IMR-90 (cell line): Measurements from ENCODE around the gene PINLYP. TPM values are rescaled to one million over a fixed set of nuclear protein-coding genes. Genes with fewer than 3 reads are reported as not detected.

Experiments
- ATAC-seq: fragments of 200-7000 bp; cut with Tn5 transposase; 2 replicates; pipeline ENCODE4 v1.9.1; 2020; ENCODE audit warnings: low read depth, mild to moderate bottlenecking, moderate library complexity
- BruUV-seq: library from RNA; stranded (reverse); fragments of 400-500 nt; replicated peaks from 2 replicates; lab custom pipeline; 2021; lab: Mats Ljungman, UMichigan
- CTCF ChIA-PET: fragments of 300-600 bp; formaldehyde crosslinking; extraction: SDS; loops from one replicate; lab custom pipeline; 2021; ENCODE audit warnings: antibody characterized with exemption; lab: Yijun Ruan, JAX
- POLR2A ChIA-PET: fragments of 300-600 bp; sonication (Branson Sonifier 250); formaldehyde crosslinking; loops from one replicate; lab custom pipeline; 2022; ENCODE audit warnings: antibody characterized with exemption; ENCODE audit not compliant: unreplicated experiment; lab: Charles Lee
- DNase-seq: peaks from one replicate; pipeline ENCODE4 v3.0.0; 2013
- H2AFZ ChIP-seq: replicated peaks from 2 replicates; pipeline ENCODE3; 2013; ENCODE audit warnings: low read length, mild to moderate bottlenecking; ENCODE audit not compliant: poor library complexity
- H2AK5ac ChIP-seq: 2 replicates; pipeline ENCODE4 v1.6.1; 2013; ENCODE audit warnings: low read depth, low read length, inconsistent platforms
- H2AK9ac ChIP-seq: replicated peaks from 2 replicates; pipeline ENCODE3; 2013; ENCODE audit warnings: mild to moderate bottlenecking, low read depth, low read length, moderate library complexity; ENCODE audit not compliant: poor library complexity
- H2BK120ac ChIP-seq: 2 replicates; pipeline ENCODE4 v1.6.1; 2013; ENCODE audit warnings: low read depth, low read length, inconsistent platforms
- H2BK15ac ChIP-seq: 3 replicates; pipeline ENCODE4 v1.6.1; 2013; ENCODE audit warnings: low read depth, low read length, inconsistent platforms
- H2BK20ac ChIP-seq: 2 replicates; pipeline ENCODE4 v1.6.1; 2013; ENCODE audit warnings: low read depth, mild to moderate bottlenecking, inconsistent platforms, low read length, moderate library complexity
- H2BK5ac ChIP-seq: 2 replicates; pipeline ENCODE4 v1.6.1; 2013; ENCODE audit warnings: mild to moderate bottlenecking, low read depth, low read length, inconsistent platforms; ENCODE audit not compliant: poor library complexity, severe bottlenecking
- H3K14ac ChIP-seq: replicated peaks from 2 replicates; pipeline ENCODE4 v1.6.1; 2013; ENCODE audit warnings: low read depth, low read length, inconsistent platforms
- H3K18ac ChIP-seq: 2 replicates; pipeline ENCODE4 v1.6.1; 2013; ENCODE audit warnings: low read depth, low read length, control low read depth
- H3K23ac ChIP-seq: 2 replicates; pipeline ENCODE4 v1.6.1; 2013; ENCODE audit warnings: low read depth, low read length, inconsistent platforms
- H3K27ac ChIP-seq: 2 replicates; pipeline ENCODE4 v1.5.1; 2013; ENCODE audit warnings: mild to moderate bottlenecking, control low read depth, low read length; ENCODE audit not compliant: insufficient read depth
- H3K27me3 ChIP-seq: 2 replicates; pipeline ENCODE4 v1.6.1; 2013; ENCODE audit warnings: low read length; ENCODE audit not compliant: control insufficient read depth, insufficient read depth
- H3K36me3 ChIP-seq: 2 replicates; pipeline ENCODE4 v1.6.1; 2013; ENCODE audit warnings: low read length, mixed read lengths; ENCODE audit not compliant: control insufficient read depth, insufficient read depth
- H3K4ac ChIP-seq: 2 replicates; pipeline ENCODE4 v1.6.1; 2013; ENCODE audit warnings: low read depth, low read length, inconsistent platforms
- H3K4me1 ChIP-seq: 2 replicates; pipeline ENCODE4 v1.6.1; 2013; ENCODE audit warnings: low read length, mixed read lengths; ENCODE audit not compliant: control insufficient read depth, insufficient read depth
- H3K4me2 ChIP-seq: 2 replicates; pipeline ENCODE4 v1.6.1; 2013; ENCODE audit warnings: low read depth, mild to moderate bottlenecking, control low read depth, low read length, moderate library complexity
- H3K4me3 ChIP-seq: 2 replicates; pipeline ENCODE4 v1.5.1; 2013; ENCODE audit warnings: low read depth, mild to moderate bottlenecking, control low read depth, low read length, moderate library complexity; ENCODE audit not compliant: insufficient read depth
- H3K56ac ChIP-seq: 2 replicates; pipeline ENCODE4 v1.6.1; 2013; ENCODE audit warnings: low read length, inconsistent platforms; ENCODE audit not compliant: insufficient read depth; ENCODE audit errors: extremely low read depth
- H3K79me1 ChIP-seq, 2 experiments: 2 replicates each; pipeline ENCODE4 v1.6.1; 2013; ENCODE audit warnings: low read length in 2 of 2, inconsistent platforms in 1 of 2, low read depth in 1 of 2
- H3K9ac ChIP-seq: 2 replicates; pipeline ENCODE4 v1.6.1; 2013; ENCODE audit warnings: low read depth, low read length, control low read depth
- H3K9me1 ChIP-seq: 2 replicates; pipeline ENCODE4 v1.6.1; 2013; ENCODE audit warnings: low read length, inconsistent platforms; ENCODE audit not compliant: insufficient read depth
- H3K9me3 ChIP-seq: 2 replicates; pipeline ENCODE4 v1.6.1; 2013; ENCODE audit warnings: low read length; ENCODE audit not compliant: control insufficient read depth, insufficient read depth
- H4K20me1 ChIP-seq: 2 replicates; pipeline ENCODE4 v1.6.1; 2013; ENCODE audit warnings: low read length, inconsistent platforms; ENCODE audit not compliant: insufficient read depth
- H4K5ac ChIP-seq: 2 replicates; pipeline ENCODE4 v1.6.1; 2013; ENCODE audit warnings: mild to moderate bottlenecking, low read depth, low read length, control low read depth
- H4K8ac ChIP-seq, 2 experiments: 2 replicates each; pipeline ENCODE4 v1.6.1; 2013; ENCODE audit warnings: low read depth in 2 of 2, low read length in 2 of 2, control low read depth in 1 of 2, inconsistent platforms in 1 of 2
- H4K91ac ChIP-seq: 2 replicates; pipeline ENCODE4 v1.6.1; 2013; ENCODE audit warnings: low read depth, low read length, inconsistent platforms; ENCODE audit not compliant: insufficient read depth
- CEBPB ChIP-seq: IDR thresholded peaks from 2 replicates; pipeline ENCODE4 v1.6.1; 2012; ENCODE audit warnings: low read depth, low read length, improper control_type of control experiment
- MAZ ChIP-seq: IDR thresholded peaks from 2 replicates; pipeline ENCODE4 v1.6.1; 2012; ENCODE audit warnings: low read depth, mild to moderate bottlenecking, low read length, improper control_type of control experiment, moderate library complexity, borderline replicate concordance
- WGBS, 2 experiments: methylation state at CpG; one replicate each; pipeline versions ENCODE4 v1.1.5 to v1.1.7; 2013; ENCODE audit warnings: missing lambda C conversion rate in 2 of 2; ENCODE audit not compliant: insufficient read length in 1 of 2; ENCODE audit errors: extremely low coverage in 2 of 2; 5-methylcytosine and 5-hydroxymethylcytosine counted together
- dilution Hi-C: fragments of 300-500 bp; cut with HindIII; formaldehyde crosslinking; loops from one replicate; pipeline ENCODE4 v1.14.3; 2018; ENCODE audit warnings: low sequenced_read_pairs; ENCODE audit not compliant: unreplicated experiment
- in situ Hi-C: fragments of 300-500 bp; cut with MboI; formaldehyde crosslinking; loops from 3 replicates; pipeline ENCODE4 v1.14.3; 2019; ENCODE audit warnings: low sequenced_read_pairs, inconsistent platforms, mixed read lengths
- intact Hi-C: fragments of 100-400 bp; cut with micrococcal nuclease; formaldehyde crosslinking; loops from 2 replicates; pipeline ENCODE4 v1.10.0; 2022
- polyA plus RNA-seq, 3 experiments: library from polyadenylated mRNA; depleted of rRNA; stranded (reverse); fragments of >200 nt; gene quantifications; 2 replicates each; pipeline ENCODE4 v1.2.3, GENCODE V29; 2012; ENCODE audit warnings: low replicate concordance in 1 of 3
- total RNA-seq: library from RNA; depleted of rRNA; stranded (reverse); fragments of >200 nt; gene quantifications from 2 replicates; pipeline ENCODE4 v1.2.3, GENCODE V29; 2012

PINLYP gene
- total and polyA plus RNA-seq, 2 of the 4 experiments (the other 2 are of a cell fraction) = 0.54 to 1.4 TPM

DNA sequence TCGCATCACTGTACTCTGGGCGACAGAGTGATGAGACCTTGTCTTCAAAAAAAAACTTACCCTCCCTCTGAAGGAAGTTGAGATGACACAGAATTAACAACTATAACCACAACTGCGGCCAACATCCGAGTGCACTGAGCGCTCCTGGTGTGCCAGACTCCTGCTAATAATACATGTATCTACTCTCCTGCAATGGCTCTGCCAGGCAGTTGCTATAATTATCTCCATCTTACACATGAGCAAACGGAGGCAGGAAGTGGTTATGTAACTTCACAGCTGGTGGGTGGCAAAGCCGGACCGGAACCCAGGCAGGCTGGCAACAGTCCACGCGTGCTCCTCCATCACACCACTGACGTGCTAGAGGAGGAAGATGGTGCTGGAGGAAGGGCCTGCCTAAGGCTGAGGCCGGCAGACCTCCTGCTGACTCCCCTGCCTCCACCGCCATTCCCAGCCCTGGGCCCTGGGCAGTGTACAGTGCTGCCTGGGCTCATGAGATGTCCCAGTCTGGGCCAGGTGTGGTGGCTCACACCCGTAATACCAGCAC lies 12.8 kb upstream of the PINLYP start:
- CTCF ChIA-PET = no interaction called here

More for the DNA sequence above, 12.8 kb upstream of the PINLYP start:
- H3K56ac ChIP-seq = no peak overlapping the region
- H3K4me3 ChIP-seq = no peak overlapping the region
- peak overlapping the region; percentile 13 for H2AFZ ChIP-seq
- peaks cover 5% of the 10 kb centered on the region for H3K4me1 ChIP-seq
- peaks cover 6% of the 10 kb centered on the region; the same call in 1 of the 2 replicates for H4K20me1 ChIP-seq
- H4K8ac ChIP-seq = peak overlapping the region in 1 of 2 experiments; percentile 41; a peak in 1 of 4 replicates
- peaks cover 16 to 51% of the 10 kb centered on the region in 2 experiments; a peak in 3 of 4 replicates for H3K79me1 ChIP-seq
- H3K27me3 ChIP-seq = no peaks in the 10 kb centered on the region
- WGBS, 2 experiments = no CpG with 5 or more reads among the region's 14 CpGs
- POLR2A ChIA-PET = interaction anchor here (0.6 kb wide), 1 partner anchor 29 kb away, joined by 3 read pairs; no protein-coding TSS in a partner anchor
- H2BK15ac ChIP-seq = no peak overlapping the region
- H3K36me3 ChIP-seq = peaks cover 9% of the 10 kb centered on the region
- peak overlapping the region; percentile 90 for H2BK5ac ChIP-seq
- intact Hi-C loops = no loop called here
- in situ Hi-C loops = no loop called here
- peak overlapping the region; percentile 47; the same call in 1 of the 2 replicates for H2BK20ac ChIP-seq
- DNase-seq (peak; percentile 76), ATAC-seq (peak; percentile 44)
- H3K4ac ChIP-seq = peak overlapping the region; percentile 85
- H4K5ac ChIP-seq = peak overlapping the region; percentile 13; the same call in 1 of the 2 replicates
- no peak for TF ChIP-seq MAZ
- no peak for TF ChIP-seq CEBPB
- H3K27ac ChIP-seq = peak overlapping the region; percentile 26; the same call in 1 of the 2 replicates
- dilution Hi-C loops = no loop called here
- H3K14ac ChIP-seq = peak overlapping the region; percentile 86; the same call in 1 of the 2 replicates
- no peak overlapping the region for H3K4me2 ChIP-seq
- no peak overlapping the region for H2AK9ac ChIP-seq
- no peaks in the 10 kb centered on the region for H3K9me3 ChIP-seq
- peak overlapping the region; percentile 14; the same call in 1 of the 2 replicates for H4K91ac ChIP-seq
- no peak overlapping the region for H3K9ac ChIP-seq
- no peak overlapping the region for H3K18ac ChIP-seq
- H2AK5ac ChIP-seq = peak overlapping the region; percentile 92; the same call in 1 of the 2 replicates
- no TSS peak for BruUV-seq
- peaks cover 29% of the 10 kb centered on the region for H3K9me1 ChIP-seq
- H3K23ac ChIP-seq = peak overlapping the region; percentile 48; the same call in 1 of the 2 replicates
- H2BK120ac ChIP-seq = peak overlapping the region; percentile 84
